ENCODE measurements around the gene TBX3.

TBX3 gene

GRCh38 chr12:114666746-114667668 is 17.0 kb downstream of the TBX3 start:
- no peaks in the 10 kb centered on the region for H3K79me2 ChIP-seq (ENCODE audit: control insufficient read depth, insufficient read depth, low read length, unreplicated experiment)
- H3K36me3 ChIP-seq (ENCODE audit: insufficient read depth, low read length) = peaks cover 5% of the 10 kb centered on the region; the same call in 1 of the 2 replicates
- no peak overlapping the region for H2AFZ ChIP-seq (ENCODE audit: low read length, unreplicated experiment)
- peaks cover 4% of the 10 kb centered on the region for H3K4me1 ChIP-seq (ENCODE audit: control insufficient read depth, insufficient read depth, low read length, unreplicated experiment)
- no peak overlapping the region for H3K27ac ChIP-seq (ENCODE audit: low read depth, low read length)
- H3K27me3 ChIP-seq (ENCODE audit: insufficient read depth, low read length) = no peaks in the 10 kb centered on the region
- H3K4me3 ChIP-seq (ENCODE audit: low read depth, low read length) = no peak overlapping the region

- Histone ChIP-seq H3K36me3 (ENCODE audit: insufficient read depth, low read length) (no peaks in the 10 kb centered on the region), H3K4me3 (ENCODE audit: low read depth, low read length) (no peak overlapping the region), H3K27me3 (ENCODE audit: insufficient read depth, low read length) (no peaks in the 10 kb centered on the region), H3K79me2 (ENCODE audit: control insufficient read depth, insufficient read depth, low read length, unreplicated experiment) (no peaks in the 10 kb centered on the region), H3K27ac (ENCODE audit: low read depth, low read length) (no peak overlapping the region), H3K4me1 (ENCODE audit: control insufficient read depth, insufficient read depth, low read length, unreplicated experiment) (peaks cover 4% of the 10 kb centered on the region), H2AFZ (ENCODE audit: low read length, unreplicated experiment) (no peak overlapping the region)
Observed at GRCh38 chr12:114665411-114666260, 18.3 kb downstream of the TBX3 start.

GRCh38 chr12:114664651-114665320 is 19.2 kb downstream of the TBX3 start:
- no peak overlapping the region for H3K27ac ChIP-seq (ENCODE audit: low read depth, low read length)

GRCh38 chr12:114662512-114663177 is 21.3 kb downstream of the TBX3 start:
- Histone ChIP-seq H3K79me2 (ENCODE audit: control insufficient read depth, insufficient read depth, low read length, unreplicated experiment) (no peaks in the 10 kb centered on the region), H3K27me3 (ENCODE audit: insufficient read depth, low read length) (no peaks in the 10 kb centered on the region), H3K4me3 (ENCODE audit: low read depth, low read length) (no peak overlapping the region), H3K27ac (ENCODE audit: low read depth, low read length) (peak overlapping the region; percentile 87), H3K36me3 (ENCODE audit: insufficient read depth, low read length) (no peaks in the 10 kb centered on the region), H2AFZ (ENCODE audit: low read length, unreplicated experiment) (no peak overlapping the region), H3K4me1 (ENCODE audit: control insufficient read depth, insufficient read depth, low read length, unreplicated experiment) (peaks cover 9% of the 10 kb centered on the region)

More at GRCh38 chr12:114664651-114665320, 19.2 kb downstream of the TBX3 start:
- no peaks in the 10 kb centered on the region for H3K27me3 ChIP-seq (ENCODE audit: insufficient read depth, low read length)
- H3K4me3 ChIP-seq (ENCODE audit: low read depth, low read length) = peak overlapping the region; percentile 49; the same call in 1 of the 2 replicates
- H2AFZ ChIP-seq (ENCODE audit: low read length, unreplicated experiment) = no peak overlapping the region
- peaks cover 4% of the 10 kb centered on the region for H3K4me1 ChIP-seq (ENCODE audit: control insufficient read depth, insufficient read depth, low read length, unreplicated experiment)
- no peaks in the 10 kb centered on the region for H3K79me2 ChIP-seq (ENCODE audit: control insufficient read depth, insufficient read depth, low read length, unreplicated experiment)
- no peaks in the 10 kb centered on the region for H3K36me3 ChIP-seq (ENCODE audit: insufficient read depth, low read length)

GRCh38 chr12:114661245-114661644 is 22.7 kb downstream of the TBX3 start:
- no peak overlapping the region for H3K4me3 ChIP-seq (ENCODE audit: low read depth, low read length)
- H3K4me1 ChIP-seq (ENCODE audit: control insufficient read depth, insufficient read depth, low read length, unreplicated experiment) = peaks cover 20% of the 10 kb centered on the region
- no peaks in the 10 kb centered on the region for H3K36me3 ChIP-seq (ENCODE audit: insufficient read depth, low read length)
- H3K27ac ChIP-seq (ENCODE audit: low read depth, low read length) = no peak overlapping the region
- no peaks in the 10 kb centered on the region for H3K79me2 ChIP-seq (ENCODE audit: control insufficient read depth, insufficient read depth, low read length, unreplicated experiment)
- H3K27me3 ChIP-seq (ENCODE audit: insufficient read depth, low read length) = no peaks in the 10 kb centered on the region
- H2AFZ ChIP-seq (ENCODE audit: low read length, unreplicated experiment) = no peak overlapping the region

- Histone ChIP-seq H3K27me3 (ENCODE audit: insufficient read depth, low read length) (no peaks in the 10 kb centered on the region), H3K79me2 (ENCODE audit: control insufficient read depth, insufficient read depth, low read length, unreplicated experiment) (no peaks in the 10 kb centered on the region), H2AFZ (ENCODE audit: low read length, unreplicated experiment) (no peak overlapping the region), H3K27ac (ENCODE audit: low read depth, low read length) (no peak overlapping the region), H3K4me1 (ENCODE audit: control insufficient read depth, insufficient read depth, low read length, unreplicated experiment) (peaks cover 26% of the 10 kb centered on the region), H3K36me3 (ENCODE audit: insufficient read depth, low read length) (no peaks in the 10 kb centered on the region), H3K4me3 (ENCODE audit: low read depth, low read length) (no peak overlapping the region)
Observed at GRCh38 chr12:114659084-114659483, 24.9 kb downstream of the TBX3 start.

- no peaks in the 10 kb centered on the region for H3K27me3 ChIP-seq (ENCODE audit: insufficient read depth, low read length)
Observed at GRCh38 chr12:114658002-114658441, 26.0 kb downstream of the TBX3 start.

GRCh38 chr12:114657597-114657920 is 26.4 kb downstream of the TBX3 start:
- peaks cover 26% of the 10 kb centered on the region for H3K4me1 ChIP-seq (ENCODE audit: control insufficient read depth, insufficient read depth, low read length, unreplicated experiment)
- peak overlapping the region; percentile 97 for H3K27ac ChIP-seq (ENCODE audit: low read depth, low read length)
- no peak overlapping the region for H3K4me3 ChIP-seq (ENCODE audit: low read depth, low read length)
- H3K36me3 ChIP-seq (ENCODE audit: insufficient read depth, low read length) = no peaks in the 10 kb centered on the region
- no peaks in the 10 kb centered on the region for H3K27me3 ChIP-seq (ENCODE audit: insufficient read depth, low read length)
- no peaks in the 10 kb centered on the region for H3K79me2 ChIP-seq (ENCODE audit: control insufficient read depth, insufficient read depth, low read length, unreplicated experiment)
- H2AFZ ChIP-seq (ENCODE audit: low read length, unreplicated experiment) = no peak overlapping the region

More at GRCh38 chr12:114658002-114658441, 26.0 kb downstream of the TBX3 start:
- Histone ChIP-seq H3K27ac (ENCODE audit: low read depth, low read length) (peak overlapping the region; percentile 97), H3K4me3 (ENCODE audit: low read depth, low read length) (no peak overlapping the region), H3K4me1 (ENCODE audit: control insufficient read depth, insufficient read depth, low read length, unreplicated experiment) (peaks cover 26% of the 10 kb centered on the region), H3K36me3 (ENCODE audit: insufficient read depth, low read length) (no peaks in the 10 kb centered on the region), H2AFZ (ENCODE audit: low read length, unreplicated experiment) (peak overlapping the region; percentile 39), H3K79me2 (ENCODE audit: control insufficient read depth, insufficient read depth, low read length, unreplicated experiment) (no peaks in the 10 kb centered on the region)

GRCh38 chr12:114656906-114657596 is 26.9 kb downstream of the TBX3 start:
- Histone ChIP-seq H3K79me2 (ENCODE audit: control insufficient read depth, insufficient read depth, low read length, unreplicated experiment) (no peaks in the 10 kb centered on the region), H3K4me3 (ENCODE audit: low read depth, low read length) (no peak overlapping the region; the same call in 1 of the 2 replicates), H3K27ac (ENCODE audit: low read depth, low read length) (peak overlapping the region; percentile 97), H3K27me3 (ENCODE audit: insufficient read depth, low read length) (no peaks in the 10 kb centered on the region), H2AFZ (ENCODE audit: low read length, unreplicated experiment) (peak overlapping the region; percentile 89), H3K4me1 (ENCODE audit: control insufficient read depth, insufficient read depth, low read length, unreplicated experiment) (peaks cover 22% of the 10 kb centered on the region), H3K36me3 (ENCODE audit: insufficient read depth, low read length) (no peaks in the 10 kb centered on the region)
